Measurements from ENCODE around the gene TENM4. TPM values are rescaled to one million over a fixed set of nuclear protein-coding genes. Genes with fewer than 3 reads are reported as not detected.

Gene TENM4
- total and polyA plus RNA-seq, 2 of the 13 experiments (the other 11 are each of a cell fraction or from before 2014, with no cell fraction given) = not detected

DNA sequence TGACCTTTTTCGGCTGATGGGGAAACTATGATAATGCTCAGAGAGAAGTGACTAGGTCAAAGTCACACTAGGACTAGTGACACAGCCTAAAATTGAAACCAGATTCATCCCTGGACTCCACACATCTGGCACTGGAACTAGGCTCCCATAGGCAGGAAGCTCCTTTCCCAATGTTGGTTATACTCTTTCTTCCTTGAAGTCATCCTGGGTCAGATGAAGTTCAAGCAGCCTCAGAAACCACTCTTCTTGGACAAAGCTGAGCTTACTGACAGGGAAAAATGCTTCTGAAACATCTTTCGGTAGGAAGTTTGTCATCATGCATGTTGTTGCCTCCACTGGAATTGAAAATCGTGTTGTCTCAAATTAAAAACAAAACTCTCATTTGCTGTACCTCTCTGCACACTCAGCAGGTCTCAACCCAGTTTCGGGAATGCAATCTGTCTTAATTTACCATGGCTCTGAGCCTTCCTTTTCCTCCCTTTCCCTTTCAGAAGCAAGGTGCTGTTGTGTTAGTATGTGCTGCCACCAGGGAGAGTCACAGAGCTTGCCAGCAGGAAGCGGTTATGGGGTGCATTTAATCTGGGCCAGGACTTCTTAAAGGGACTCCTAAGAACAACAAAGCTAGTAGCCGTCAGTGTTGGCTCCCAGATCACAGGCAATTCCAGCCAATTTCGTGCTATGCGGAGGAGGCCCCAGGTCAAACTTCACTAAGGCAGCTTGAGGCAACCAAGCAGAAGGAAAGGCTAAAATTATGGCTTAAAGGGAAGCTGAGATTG lies 384.8 kb downstream of the TENM4 start:
- TF ChIP-seq, protein P1, sequence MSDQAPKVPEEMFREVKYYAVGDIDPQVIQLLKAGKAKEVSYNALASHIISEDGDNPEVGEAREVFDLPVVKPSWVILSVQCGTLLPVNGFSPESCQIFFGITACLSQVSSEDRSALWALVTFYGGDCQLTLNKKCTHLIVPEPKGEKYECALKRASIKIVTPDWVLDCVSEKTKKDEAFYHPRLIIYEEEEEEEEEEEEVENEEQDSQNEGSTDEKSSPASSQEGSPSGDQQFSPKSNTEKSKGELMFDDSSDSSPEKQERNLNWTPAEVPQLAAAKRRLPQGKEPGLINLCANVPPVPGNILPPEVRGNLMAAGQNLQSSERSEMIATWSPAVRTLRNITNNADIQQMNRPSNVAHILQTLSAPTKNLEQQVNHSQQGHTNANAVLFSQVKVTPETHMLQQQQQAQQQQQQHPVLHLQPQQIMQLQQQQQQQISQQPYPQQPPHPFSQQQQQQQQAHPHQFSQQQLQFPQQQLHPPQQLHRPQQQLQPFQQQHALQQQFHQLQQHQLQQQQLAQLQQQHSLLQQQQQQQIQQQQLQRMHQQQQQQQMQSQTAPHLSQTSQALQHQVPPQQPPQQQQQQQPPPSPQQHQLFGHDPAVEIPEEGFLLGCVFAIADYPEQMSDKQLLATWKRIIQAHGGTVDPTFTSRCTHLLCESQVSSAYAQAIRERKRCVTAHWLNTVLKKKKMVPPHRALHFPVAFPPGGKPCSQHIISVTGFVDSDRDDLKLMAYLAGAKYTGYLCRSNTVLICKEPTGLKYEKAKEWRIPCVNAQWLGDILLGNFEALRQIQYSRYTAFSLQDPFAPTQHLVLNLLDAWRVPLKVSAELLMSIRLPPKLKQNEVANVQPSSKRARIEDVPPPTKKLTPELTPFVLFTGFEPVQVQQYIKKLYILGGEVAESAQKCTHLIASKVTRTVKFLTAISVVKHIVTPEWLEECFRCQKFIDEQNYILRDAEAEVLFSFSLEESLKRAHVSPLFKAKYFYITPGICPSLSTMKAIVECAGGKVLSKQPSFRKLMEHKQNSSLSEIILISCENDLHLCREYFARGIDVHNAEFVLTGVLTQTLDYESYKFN (CRISPR knock-in tag; conservative IDR thresholded peaks at IDR 0.05) = no peak
- TF ChIP-seq, protein P2, sequence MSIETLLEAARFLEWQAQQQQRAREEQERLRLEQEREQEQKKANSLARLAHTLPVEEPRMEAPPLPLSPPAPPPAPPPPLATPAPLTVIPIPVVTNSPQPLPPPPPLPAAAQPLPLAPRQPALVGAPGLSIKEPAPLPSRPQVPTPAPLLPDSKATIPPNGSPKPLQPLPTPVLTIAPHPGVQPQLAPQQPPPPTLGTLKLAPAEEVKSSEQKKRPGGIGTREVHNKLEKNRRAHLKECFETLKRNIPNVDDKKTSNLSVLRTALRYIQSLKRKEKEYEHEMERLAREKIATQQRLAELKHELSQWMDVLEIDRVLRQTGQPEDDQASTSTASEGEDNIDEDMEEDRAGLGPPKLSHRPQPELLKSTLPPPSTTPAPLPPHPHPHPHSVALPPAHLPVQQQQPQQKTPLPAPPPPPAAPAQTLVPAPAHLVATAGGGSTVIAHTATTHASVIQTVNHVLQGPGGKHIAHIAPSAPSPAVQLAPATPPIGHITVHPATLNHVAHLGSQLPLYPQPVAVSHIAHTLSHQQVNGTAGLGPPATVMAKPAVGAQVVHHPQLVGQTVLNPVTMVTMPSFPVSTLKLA (IDR thresholded peaks at IDR 0.05) = no peak
- TF ChIP-seq ASH2L (IDR thresholded peaks at IDR 0.05; ENCODE audit: insufficient read length, low read depth, low read length) (no peak), ZNF652 (CRISPR knock-in tag; IDR thresholded peaks at IDR 0.05; ENCODE audit: borderline replicate concordance, low read depth) (no peak), ZFP36L2 (CRISPR knock-in tag; IDR thresholded peaks at IDR 0.05) (no peak), KAT7 (CRISPR knock-in tag; IDR thresholded peaks at IDR 0.05; ENCODE audit: borderline replicate concordance) (no peak), IKZF4 (CRISPR knock-in tag; IDR thresholded peaks at IDR 0.05; ENCODE audit: borderline replicate concordance, low read depth, not compliant biosample characterization) (no peak), MXD4 (CRISPR knock-in tag; IDR thresholded peaks at IDR 0.05) (no peak), ZNF777 (CRISPR knock-in tag; IDR thresholded peaks at IDR 0.05) (no peak)
- TF ChIP-seq, protein P3, sequence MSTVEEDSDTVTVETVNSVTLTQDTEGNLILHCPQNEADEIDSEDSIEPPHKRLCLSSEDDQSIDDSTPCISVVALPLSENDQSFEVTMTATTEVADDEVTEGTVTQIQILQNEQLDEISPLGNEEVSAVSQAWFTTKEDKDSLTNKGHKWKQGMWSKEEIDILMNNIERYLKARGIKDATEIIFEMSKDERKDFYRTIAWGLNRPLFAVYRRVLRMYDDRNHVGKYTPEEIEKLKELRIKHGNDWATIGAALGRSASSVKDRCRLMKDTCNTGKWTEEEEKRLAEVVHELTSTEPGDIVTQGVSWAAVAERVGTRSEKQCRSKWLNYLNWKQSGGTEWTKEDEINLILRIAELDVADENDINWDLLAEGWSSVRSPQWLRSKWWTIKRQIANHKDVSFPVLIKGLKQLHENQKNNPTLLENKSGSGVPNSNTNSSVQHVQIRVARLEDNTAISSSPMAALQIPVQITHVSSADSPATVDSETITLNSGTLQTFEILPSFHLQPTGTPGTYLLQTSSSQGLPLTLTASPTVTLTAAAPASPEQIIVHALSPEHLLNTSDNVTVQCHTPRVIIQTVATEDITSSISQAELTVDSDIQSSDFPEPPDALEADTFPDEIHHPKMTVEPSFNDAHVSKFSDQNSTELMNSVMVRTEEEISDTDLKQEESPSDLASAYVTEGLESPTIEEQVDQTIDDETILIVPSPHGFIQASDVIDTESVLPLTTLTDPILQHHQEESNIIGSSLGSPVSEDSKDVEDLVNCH (CRISPR knock-in tag; IDR thresholded peaks at IDR 0.05) = no peak
- TF ChIP-seq, protein P4, sequence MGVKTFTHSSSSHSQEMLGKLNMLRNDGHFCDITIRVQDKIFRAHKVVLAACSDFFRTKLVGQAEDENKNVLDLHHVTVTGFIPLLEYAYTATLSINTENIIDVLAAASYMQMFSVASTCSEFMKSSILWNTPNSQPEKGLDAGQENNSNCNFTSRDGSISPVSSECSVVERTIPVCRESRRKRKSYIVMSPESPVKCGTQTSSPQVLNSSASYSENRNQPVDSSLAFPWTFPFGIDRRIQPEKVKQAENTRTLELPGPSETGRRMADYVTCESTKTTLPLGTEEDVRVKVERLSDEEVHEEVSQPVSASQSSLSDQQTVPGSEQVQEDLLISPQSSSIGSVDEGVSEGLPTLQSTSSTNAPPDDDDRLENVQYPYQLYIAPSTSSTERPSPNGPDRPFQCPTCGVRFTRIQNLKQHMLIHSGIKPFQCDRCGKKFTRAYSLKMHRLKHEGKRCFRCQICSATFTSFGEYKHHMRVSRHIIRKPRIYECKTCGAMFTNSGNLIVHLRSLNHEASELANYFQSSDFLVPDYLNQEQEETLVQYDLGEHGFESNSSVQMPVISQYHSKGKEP (CRISPR knock-in tag; IDR thresholded peaks at IDR 0.05) = no peak
- TF ChIP-seq, protein P5, sequence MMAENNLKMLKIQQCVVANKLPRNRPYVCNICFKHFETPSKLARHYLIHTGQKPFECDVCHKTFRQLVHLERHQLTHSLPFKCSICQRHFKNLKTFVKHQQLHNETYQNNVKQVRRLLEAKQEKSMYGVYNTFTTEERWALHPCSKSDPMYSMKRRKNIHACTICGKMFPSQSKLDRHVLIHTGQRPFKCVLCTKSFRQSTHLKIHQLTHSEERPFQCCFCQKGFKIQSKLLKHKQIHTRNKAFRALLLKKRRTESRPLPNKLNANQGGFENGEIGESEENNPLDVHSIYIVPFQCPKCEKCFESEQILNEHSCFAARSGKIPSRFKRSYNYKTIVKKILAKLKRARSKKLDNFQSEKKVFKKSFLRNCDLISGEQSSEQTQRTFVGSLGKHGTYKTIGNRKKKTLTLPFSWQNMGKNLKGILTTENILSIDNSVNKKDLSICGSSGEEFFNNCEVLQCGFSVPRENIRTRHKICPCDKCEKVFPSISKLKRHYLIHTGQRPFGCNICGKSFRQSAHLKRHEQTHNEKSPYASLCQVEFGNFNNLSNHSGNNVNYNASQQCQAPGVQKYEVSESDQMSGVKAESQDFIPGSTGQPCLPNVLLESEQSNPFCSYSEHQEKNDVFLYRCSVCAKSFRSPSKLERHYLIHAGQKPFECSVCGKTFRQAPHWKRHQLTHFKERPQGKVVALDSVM (CRISPR knock-in tag; IDR thresholded peaks at IDR 0.05) = no peak
- Histone ChIP-seq H3K27me3 (ENCODE audit: control insufficient read depth in 1 of 2, insufficient read depth in 2 of 2, low read length in 2 of 2) (no peaks in the 10 kb centered on the region), H3K4me1 (ENCODE audit: insufficient read depth, low read length) (no peaks in the 10 kb centered on the region), H2AFZ (ENCODE audit: low read length) (no peak overlapping the region), H3K4me2 (ENCODE audit: low read depth, low read length) (no peak overlapping the region), H3K36me3 (replicated peaks in 1 of 2; ENCODE audit: control insufficient read depth in 1 of 2, insufficient read depth in 2 of 2, low read length in 2 of 2) (no peaks in the 10 kb centered on the region), H3K9me3 (ENCODE audit: low read length) (no peaks in the 10 kb centered on the region), H3K4me3 (replicated peaks in 1 of 3; ENCODE audit: insufficient read depth in 1 of 3, low read depth in 2 of 3, low read length in 3 of 3) (no peak overlapping the region), H3K79me2 (ENCODE audit: insufficient read depth, low read length) (no peaks in the 10 kb centered on the region), H3K27ac (ENCODE audit: extremely low read length, insufficient read depth, low read length) (no peak overlapping the region), H4K20me1 (ENCODE audit: insufficient read depth, low read length) (no peaks in the 10 kb centered on the region), H3K9ac (ENCODE audit: insufficient read depth, low read depth, low read length) (no peak overlapping the region)
- intact Hi-C loops (cut with micrococcal nuclease; ENCODE audit: unreplicated experiment) = no loop called here
- CTCF ChIA-PET (ENCODE audit: low intra/inter-chr PET ratio, low total read pairs) = no interaction called here
- in situ Hi-C loops (cut with HindIII; ENCODE audit: extremely low pct_ligation_motif_present, low pct_unique_long_range_greater_than_20kb) = no loop called here
- POLR2A ChIA-PET = no interaction called here
- FAIRE-seq = no peak
- BruUV-seq (replicated peaks) = no TSS peak
- DNase-seq (ENCODE audit: low spot score) = no peak
- WGBS (ENCODE audit: low lambda C conversion rate) = 38% methylated on average over 8 of the region's 8 CpGs
- no peak for ATAC-seq

Measured in HepG2 (cell line).